H7 (cell line): ENCODE data around the gene SEC16A. TPM values are rescaled to one million over a fixed set of nuclear protein-coding genes. Genes with fewer than 3 reads are reported as not detected.

Experiments
- DNase-seq: peaks from one replicate; pipeline ENCODE4 v3.0.0; 2012
- H3K27me3 ChIP-seq: 2 replicates; pipeline ENCODE4 v1.6.0; 2011; ENCODE audit warnings: mild to moderate bottlenecking, low read length; ENCODE audit not compliant: control insufficient read depth, insufficient read depth
- H3K36me3 ChIP-seq: replicated peaks from 2 replicates; pipeline ENCODE4 v1.5.1; 2011; ENCODE audit warnings: low read length; ENCODE audit not compliant: control insufficient read depth, insufficient read depth
- H3K4me3 ChIP-seq: 2 replicates; pipeline ENCODE4 v1.5.1; 2011; ENCODE audit warnings: low read depth, mild to moderate bottlenecking, control low read depth, low read length, moderate library complexity; ENCODE audit not compliant: insufficient read depth
- total RNA-seq: library from RNA; depleted of rRNA; stranded (reverse); fragments of >200 nt; shearing (Covaris generic); gene quantifications from 2 replicates; pipeline ENCODE4 v1.2.3, GENCODE V29; 2014

The SEC16A gene
- total RNA-seq, 1 experiment from 2014 or later = 17.7 TPM

DNA sequence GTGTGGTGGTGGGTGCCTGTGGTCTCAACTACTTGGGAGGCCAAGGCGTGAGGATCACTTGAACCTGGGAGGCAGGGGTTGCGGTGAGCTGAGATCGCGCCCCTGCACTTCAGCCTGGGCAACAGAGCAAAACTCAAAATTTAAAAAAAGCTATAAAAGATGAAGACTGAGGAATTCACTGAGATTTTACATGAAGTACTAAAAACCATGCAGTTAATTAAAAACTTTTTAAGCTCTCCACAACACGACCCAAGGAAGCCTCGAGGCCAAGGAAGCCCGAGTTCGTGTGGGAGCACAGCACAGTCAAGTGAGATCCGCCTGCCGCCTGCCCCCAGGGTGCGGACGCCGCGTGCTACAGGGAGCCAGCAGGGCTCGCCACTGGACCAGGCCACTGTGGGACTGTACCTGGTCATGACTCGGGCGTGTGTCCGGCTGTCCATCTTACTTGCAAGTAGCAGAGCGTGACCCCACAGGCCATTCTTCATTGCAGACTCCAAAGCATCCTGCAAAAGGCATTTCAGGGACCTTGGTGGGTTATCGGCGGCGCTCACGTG, 22.0 kb downstream of the SEC16A start:
- no peak for DNase-seq
- no peak overlapping the region for H3K4me3 ChIP-seq
- H3K27me3 ChIP-seq = no peaks in the 10 kb centered on the region
- peaks cover 66% of the 10 kb centered on the region for H3K36me3 ChIP-seq

DNA sequence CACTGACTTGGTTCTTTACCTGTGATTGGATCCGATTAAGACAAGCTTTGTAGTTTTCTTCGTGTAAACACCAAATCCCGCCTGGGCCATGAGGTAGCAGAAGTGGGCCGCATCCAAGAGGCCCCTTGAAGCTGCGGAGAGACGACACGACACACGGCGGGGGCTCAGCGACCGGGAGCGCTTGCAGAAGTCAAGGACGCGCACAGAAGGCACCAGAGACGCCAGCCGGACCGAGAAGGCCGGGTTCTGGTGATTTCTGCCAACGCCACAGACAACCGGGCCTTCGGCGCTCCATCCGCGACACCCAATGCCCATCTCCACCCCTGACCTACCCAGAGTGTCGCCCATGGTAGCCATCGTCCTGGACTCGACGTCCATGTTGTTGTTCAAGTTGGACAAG, 23.4 kb downstream of the SEC16A start:
- Histone ChIP-seq H3K27me3 (no peaks in the 10 kb centered on the region), H3K36me3 (peaks cover 70% of the 10 kb centered on the region), H3K4me3 (no peak overlapping the region)
- DNase-seq = no peak

DNA sequence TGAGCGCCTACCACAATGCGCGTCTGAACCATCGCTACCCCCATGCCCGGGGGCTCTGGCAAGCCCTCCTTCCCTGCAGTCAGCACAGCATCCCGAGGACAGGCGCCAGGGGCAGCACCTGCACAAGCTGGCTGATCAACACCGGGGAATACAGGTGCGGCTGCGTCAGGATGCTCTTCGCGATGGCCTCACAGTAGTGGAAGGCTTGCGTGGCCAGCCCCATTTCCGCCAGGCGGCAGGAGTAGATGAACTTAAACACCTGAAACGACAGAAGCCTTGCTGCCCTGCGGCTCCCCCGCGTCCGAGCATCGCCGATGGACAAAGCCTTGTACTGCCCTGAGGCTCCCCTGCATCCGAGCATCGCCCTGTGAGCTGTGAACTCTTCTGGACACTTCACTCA, 25.5 kb downstream of the SEC16A start:
- DNase-seq = no peak

DNA sequence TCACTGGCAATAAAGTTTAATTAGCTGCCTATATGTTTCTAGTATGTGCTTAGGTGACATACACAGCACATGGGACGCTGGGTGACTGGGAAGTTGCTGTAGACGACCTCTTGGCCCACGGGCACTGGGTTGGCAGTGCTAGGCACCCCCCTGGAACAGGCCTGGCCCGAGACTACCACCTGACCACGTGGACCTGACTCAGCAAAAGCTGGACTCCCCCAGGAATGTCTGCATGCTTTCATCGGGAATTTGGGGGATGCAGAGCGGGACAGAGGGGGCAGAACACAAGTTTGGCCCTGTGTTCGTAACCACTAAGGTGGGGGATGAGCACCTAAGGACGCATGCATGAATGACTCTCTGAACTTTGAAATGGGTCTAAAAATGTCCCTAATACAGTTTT, 26.6 kb downstream of the SEC16A start:
- DNase-seq = no peak
- Histone ChIP-seq H3K36me3 (peaks cover 52% of the 10 kb centered on the region), H3K4me3 (no peak overlapping the region), H3K27me3 (no peaks in the 10 kb centered on the region)

More for the DNA sequence above, 25.5 kb downstream of the SEC16A start:
- peaks cover 58% of the 10 kb centered on the region for H3K36me3 ChIP-seq
- H3K4me3 ChIP-seq = no peak overlapping the region
- H3K27me3 ChIP-seq = no peaks in the 10 kb centered on the region

DNA sequence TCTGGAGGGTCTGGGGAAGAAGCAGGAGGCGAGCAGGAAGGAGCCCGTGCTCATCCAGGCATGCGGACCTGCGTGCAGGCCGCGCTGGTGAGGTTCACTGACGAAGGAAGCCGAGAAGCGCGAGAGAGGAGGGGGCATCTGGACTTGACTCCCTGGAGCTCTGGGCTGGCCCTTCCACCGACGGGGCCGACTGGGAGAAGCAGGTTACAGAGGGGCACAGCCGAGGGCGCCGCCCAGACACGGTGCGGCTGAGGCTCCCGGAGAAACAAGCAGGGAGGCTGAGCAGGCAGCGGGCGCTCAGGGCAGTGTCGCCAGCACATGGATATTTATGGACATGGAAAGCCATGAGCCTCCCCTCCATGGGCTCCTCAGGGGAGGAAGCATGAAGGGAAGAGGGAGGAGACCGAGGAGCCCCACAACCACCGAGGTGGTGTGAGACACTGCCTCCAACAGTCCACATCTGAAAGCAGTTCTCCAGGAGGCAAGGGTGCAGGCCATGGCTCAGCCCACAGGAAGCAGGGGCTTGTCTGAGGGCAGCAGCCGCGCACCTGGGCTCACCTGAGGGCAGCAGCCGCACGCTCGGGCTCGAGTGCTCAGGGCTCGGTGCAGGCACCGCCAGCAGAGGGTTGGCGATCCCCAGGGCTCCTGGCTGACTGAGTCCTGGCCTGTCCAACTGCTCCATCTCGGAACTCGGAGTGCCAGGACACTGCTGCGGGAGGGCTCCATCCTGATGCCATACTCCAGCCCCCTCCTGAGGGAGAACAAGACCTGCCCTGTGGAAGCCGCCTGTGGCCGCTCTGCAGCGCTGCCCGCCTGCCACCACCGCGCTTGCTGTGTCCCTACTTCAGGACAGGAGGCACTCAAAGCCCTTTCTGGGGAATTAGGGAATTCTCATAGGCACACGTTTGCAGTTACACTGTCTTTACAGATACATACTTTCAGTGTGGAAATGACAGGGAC, 27.5 kb downstream of the SEC16A start:
- no peak for DNase-seq
- Histone ChIP-seq H3K4me3 (no peak overlapping the region), H3K36me3 (peaks cover 55% of the 10 kb centered on the region), H3K27me3 (no peaks in the 10 kb centered on the region)

DNA sequence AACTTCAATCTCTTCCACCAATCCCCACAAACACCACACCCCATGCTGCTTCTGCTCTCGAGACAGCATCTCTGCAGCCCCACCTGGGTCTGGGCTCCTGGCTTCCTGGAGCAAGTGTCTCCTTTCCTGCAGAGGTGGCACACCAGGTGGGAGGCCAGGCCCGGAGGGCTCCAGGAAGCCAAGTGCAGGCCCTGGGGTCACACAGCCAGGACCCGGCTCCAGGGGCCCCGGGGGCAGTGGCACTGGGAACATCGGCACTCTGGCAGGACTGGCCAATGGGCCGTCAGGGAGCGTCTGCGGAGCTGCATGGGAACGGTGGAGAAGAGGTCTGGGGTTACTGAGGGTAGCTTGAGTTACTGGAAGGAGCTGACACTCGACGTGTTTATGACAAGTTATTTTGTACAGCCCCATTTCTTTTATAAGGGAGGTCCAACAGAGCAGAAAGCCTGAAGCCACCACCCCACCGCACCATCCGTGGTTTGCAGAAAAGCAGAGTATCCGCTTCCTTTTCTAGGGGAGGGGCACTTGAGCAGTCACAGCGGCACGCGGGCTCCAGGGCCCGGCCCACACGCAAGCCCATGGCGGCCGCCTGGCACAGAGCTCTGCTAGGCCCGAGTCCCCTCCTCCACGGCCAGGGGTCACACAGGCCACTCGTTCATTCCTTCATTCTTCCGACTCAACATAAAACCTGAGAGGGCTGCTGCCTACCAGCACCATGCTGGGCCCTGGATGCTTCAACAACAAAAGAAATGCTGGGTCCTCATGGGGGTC, 28.6 kb downstream of the SEC16A start:
- no peaks in the 10 kb centered on the region for H3K27me3 ChIP-seq
- H3K36me3 ChIP-seq = peaks cover 52% of the 10 kb centered on the region
- DNase-seq = no peak
- no peak overlapping the region for H3K4me3 ChIP-seq

DNA sequence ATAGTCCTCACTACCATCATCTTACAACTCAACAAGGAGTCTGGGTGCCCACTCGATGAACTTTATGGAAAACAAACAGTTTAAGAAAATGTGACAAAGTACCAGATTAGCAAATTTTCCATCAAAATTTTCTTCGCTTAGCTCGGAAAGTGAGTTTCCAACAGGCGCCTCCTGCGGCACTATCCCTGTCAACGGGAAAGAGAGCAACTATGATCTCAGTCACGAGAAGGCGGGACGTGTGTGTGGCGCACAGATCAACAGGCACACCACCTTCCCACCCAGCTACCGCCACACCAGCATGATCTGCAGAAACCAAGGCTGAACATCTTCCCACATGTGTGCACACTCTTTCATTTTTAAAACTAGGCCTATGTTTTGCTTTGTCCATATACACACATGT, 29.5 kb downstream of the SEC16A start:
- Histone ChIP-seq H3K4me3 (no peak overlapping the region), H3K27me3 (no peaks in the 10 kb centered on the region), H3K36me3 (peaks cover 48% of the 10 kb centered on the region)
- no peak for DNase-seq

DNA sequence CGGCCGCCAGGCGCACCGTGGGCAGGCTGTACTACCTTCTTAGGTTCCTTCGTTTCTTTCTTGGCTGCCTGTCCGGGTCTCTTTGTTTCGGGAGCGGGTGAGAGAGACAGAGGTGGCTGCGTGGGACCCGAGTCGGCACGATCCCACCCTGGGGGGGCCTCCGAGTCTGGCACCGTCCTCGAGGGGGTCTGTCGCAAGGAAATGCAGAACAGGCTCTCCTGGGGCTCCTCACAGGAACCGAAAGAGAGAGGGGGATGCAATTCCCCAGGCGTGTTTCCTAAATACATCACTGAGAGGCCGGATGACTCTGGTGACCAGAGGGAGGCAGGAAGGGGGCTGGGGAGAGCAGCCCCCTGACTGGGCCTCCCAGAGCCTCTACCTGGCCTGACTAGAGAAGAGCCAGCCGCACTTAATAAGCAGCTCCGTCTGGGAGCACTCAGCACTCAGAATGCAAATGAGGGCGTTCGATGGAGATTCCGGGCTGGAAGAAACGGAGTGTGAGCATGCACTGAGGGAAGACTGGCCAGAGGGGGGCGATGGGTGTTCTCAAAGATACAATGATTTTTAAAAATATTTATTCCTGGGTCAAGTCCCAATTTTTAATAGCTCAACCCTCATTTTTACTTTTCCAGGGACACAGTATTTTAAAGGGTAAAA, 31.5 kb downstream of the SEC16A start:
- peaks cover 49% of the 10 kb centered on the region for H3K36me3 ChIP-seq
- H3K4me3 ChIP-seq = no peak overlapping the region
- H3K27me3 ChIP-seq = no peaks in the 10 kb centered on the region
- DNase-seq = no peak

DNA sequence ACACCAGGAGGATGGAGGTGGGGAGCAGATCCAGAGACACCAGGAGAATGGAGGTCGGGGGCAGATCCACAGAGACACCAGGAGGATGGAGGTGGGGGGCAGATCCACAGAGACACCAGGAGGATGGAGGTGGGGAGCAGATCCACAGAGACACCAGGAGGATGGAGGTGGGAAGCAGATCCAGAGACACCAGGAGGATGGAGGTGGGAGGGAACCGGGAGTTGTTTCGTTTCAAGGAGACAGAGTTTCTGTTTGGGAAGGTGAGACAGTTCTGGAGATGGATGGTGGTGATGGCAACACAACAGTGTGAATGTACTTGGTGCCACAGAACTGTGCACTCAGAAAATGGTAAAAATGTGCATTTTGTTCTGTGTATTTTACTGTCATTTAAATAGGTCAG, 34.2 kb downstream of the SEC16A start:
- H3K27me3 ChIP-seq = no peaks in the 10 kb centered on the region
- no peak overlapping the region for H3K4me3 ChIP-seq
- DNase-seq = no peak
- H3K36me3 ChIP-seq = peaks cover 49% of the 10 kb centered on the region

DNA sequence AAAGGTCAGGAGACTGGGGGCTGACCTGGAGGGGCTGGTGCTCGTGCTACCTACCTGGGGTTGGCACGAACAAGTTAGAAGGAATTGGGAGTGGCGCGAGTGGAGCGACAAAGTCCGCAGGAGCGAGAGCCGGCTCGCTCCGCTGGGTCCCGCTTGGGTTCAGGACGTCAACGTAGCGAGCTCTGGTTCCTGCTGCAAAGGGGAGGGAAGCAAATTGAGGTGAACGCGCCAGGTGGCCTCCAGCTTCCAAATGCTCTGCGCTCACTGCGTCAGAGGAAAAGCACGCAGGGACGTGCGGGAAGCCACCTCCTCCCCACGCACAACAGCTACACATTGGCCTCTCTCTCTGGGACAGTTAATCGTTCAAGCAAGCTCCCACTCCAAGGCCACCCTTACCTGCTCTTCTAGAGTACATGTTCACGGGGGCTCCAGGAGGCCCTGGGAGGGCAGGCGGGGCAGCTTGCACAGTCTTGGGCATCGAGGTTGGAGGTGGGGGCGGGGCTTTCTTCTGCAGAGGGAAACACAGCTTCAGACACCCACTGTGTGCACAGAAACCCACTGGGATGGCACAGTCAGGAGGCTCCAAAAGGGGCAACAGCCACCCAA, 35.6 kb downstream of the SEC16A start:
- H3K4me3 ChIP-seq = no peak overlapping the region
- DNase-seq = no peak
- H3K36me3 ChIP-seq = peaks cover 51% of the 10 kb centered on the region
- H3K27me3 ChIP-seq = no peaks in the 10 kb centered on the region

DNA sequence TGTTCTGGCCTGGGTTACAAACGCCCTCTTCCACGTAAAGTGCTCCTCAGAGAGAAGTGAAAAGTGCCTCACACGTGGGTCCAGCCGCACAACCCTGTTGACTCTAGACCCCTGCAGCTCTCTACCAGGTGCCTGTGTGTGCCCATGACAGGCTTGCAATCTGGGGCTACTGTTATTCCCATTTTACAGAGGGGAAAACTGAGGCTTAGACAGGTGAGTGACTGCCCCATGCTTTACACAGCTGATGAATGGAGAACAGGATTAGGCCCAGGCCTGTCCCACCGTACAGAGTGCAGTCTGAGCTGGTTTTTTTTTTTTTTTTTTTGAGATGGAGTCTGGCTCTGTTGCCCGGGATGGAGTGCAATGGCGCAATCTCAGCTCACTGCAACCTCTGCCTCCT, 37.0 kb downstream of the SEC16A start:
- no peaks in the 10 kb centered on the region for H3K27me3 ChIP-seq
- DNase-seq = no peak
- peaks cover 58% of the 10 kb centered on the region for H3K36me3 ChIP-seq
- no peak overlapping the region for H3K4me3 ChIP-seq

DNA sequence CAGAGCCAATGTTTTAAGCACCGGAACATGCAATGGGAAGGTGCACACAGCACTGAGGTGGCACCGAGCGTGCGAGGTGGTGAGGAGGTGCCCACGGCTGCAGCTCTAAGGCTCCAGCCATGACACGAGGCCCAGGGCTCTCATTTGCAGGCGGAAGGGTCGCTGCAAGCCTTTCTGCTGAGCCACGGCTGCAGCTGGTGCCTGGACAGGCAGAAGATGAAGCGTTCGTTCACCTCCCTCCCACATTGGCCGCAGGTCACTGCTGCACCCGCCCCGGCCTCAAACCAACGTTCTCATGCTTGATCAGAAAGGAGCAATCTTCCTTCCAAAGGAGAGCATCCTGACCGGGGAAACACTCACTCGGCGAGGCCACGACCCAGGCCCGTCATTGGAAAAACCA, 38.7 kb downstream of the SEC16A start:
- Histone ChIP-seq H3K4me3 (no peak overlapping the region), H3K36me3 (peaks cover 50% of the 10 kb centered on the region), H3K27me3 (no peaks in the 10 kb centered on the region)
- DNase-seq = no peak

DNA sequence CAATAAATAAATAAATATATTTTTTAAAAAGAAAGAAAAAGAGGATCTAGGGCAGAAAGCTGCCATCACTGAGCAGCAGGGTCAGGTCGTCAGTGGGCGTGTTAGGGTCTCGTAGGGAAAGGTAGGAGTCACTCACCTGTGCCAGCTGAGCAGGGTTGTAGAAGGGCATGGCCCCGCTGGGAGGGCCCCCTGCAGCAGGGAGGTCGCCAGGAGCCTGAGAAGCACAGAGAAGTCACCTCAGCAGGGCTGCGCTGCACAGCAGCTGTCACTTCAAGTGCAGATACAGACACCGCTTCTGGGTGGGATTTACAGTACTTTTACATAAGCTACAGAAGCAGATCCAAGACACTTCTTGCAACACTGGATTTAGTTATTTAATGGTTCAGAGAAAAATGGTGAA, 39.2 kb downstream of the SEC16A start:
- no peak overlapping the region for H3K4me3 ChIP-seq
- H3K36me3 ChIP-seq = peaks cover 46% of the 10 kb centered on the region
- DNase-seq = no peak
- H3K27me3 ChIP-seq = no peaks in the 10 kb centered on the region; the same call in 1 of the 2 replicates

DNA sequence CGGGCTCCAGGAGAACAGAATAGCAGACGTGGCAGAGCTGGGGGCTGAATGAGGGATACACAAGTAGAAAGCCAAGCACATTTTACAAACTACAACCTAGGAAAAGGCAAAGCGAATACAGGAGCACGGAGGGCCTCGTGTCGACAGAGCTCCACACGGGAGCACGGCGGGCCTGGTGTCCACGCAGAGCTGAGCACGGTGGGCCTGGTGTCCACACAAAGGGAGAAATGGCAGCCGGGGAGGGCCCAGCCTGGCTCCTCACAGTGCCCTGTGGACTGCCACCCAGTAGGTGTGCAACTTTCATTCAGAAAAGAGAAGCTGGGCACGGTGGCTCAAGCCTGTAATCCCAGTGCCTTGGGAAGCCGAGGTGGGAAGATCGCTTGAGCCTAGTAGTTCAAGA, 39.8 kb downstream of the SEC16A start:
- peaks cover 45% of the 10 kb centered on the region for H3K36me3 ChIP-seq
- H3K4me3 ChIP-seq = no peak overlapping the region
- DNase-seq = no peak
- peaks cover 3% of the 10 kb centered on the region; the same call in 1 of the 2 replicates for H3K27me3 ChIP-seq
